ENCODE measurements around the gene CACNB2. TPM values are rescaled to one million over a fixed set of nuclear protein-coding genes. Genes with fewer than 3 reads are reported as not detected.

Gene CACNB2
- total and polyA plus RNA-seq, 3 experiments from 2014 or later: 0.14 TPM; not detected in 2

DNA sequence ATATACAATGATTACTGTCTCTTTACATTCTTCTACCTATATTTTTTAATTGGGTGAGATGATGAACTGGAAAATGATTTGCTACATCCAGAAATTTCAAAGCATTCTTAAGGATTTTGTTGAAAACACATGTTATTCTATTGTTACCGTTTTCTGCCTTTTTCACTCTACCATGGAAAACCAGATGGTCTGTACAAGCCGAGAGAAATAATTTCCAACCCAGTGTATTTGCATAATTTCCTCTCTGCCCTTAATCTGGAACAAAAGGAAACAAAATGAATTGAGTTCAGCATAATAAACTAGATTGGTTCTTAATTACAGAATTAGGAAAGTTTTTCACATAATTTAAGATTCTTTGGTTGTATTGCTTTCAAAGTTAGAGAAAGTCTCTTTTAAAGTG, 211.2 kb downstream of the CACNB2 start:
- H3K27me3 ChIP-seq (ENCODE audit: insufficient read depth, low read length, poor library complexity, severe bottlenecking): no peaks in the 10 kb centered on the region
- POLR2A ChIA-PET: no interaction called here
- H3K27ac ChIP-seq (ENCODE audit: low read depth, low read length): no peak overlapping the region
- no peaks in the 10 kb centered on the region for H3K9me3 ChIP-seq (ENCODE audit: low read length)
- no peaks in the 10 kb centered on the region for H3K36me3 ChIP-seq (ENCODE audit: insufficient read depth, low read length)
- DNase-seq: no peak
- CTCF ChIA-PET: no interaction called here
- no peak overlapping the region for H3K4me3 ChIP-seq (ENCODE audit: low read length)
- Mint-ChIP-seq H3K4me3 (no peak overlapping the region), H3K27ac (no peak overlapping the region), H3K27me3 (peaks cover 0 to 4% of the 10 kb centered on the region in 2 donors), H3K9me3 (peaks cover 0 to 5% (median 0%) of the 10 kb centered on the region in 5 donors), H3K36me3 (no peaks in the 10 kb centered on the region), H3K4me1 (no peaks in the 10 kb centered on the region)
- H3K4me1 ChIP-seq (ENCODE audit: insufficient read depth, low read length): no peaks in the 10 kb centered on the region

DNA sequence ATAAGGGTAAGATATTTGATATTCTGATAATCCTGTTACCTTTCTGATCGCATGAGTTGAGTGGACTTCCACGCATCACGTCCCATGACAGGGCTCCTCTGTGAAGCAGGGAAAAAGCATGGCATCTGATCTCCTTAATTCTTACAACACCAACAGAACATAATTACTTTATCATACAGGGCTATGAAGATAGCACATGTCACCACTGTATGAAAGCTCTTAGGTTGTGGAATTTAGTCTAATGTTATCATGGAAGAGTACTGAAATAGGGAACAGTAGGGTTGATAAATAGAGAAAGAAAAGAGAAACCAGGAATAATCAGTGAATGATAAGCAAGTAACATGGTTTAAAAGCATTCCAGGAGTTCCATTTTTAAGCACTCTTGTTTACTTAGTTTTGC, 212.0 kb downstream of the CACNB2 start:
- DNase-seq: no peak
- CTCF ChIA-PET: no interaction called here
- H3K36me3 ChIP-seq (ENCODE audit: insufficient read depth, low read length): no peaks in the 10 kb centered on the region
- H3K27me3 ChIP-seq (ENCODE audit: insufficient read depth, low read length, poor library complexity, severe bottlenecking): no peaks in the 10 kb centered on the region
- H3K9me3 ChIP-seq (ENCODE audit: low read length): no peaks in the 10 kb centered on the region
- no peaks in the 10 kb centered on the region for H3K4me1 ChIP-seq (ENCODE audit: insufficient read depth, low read length)
- Mint-ChIP-seq H3K4me1 (no peaks in the 10 kb centered on the region), H3K4me3 (no peak overlapping the region), H3K27ac (no peak overlapping the region), H3K36me3 (no peaks in the 10 kb centered on the region), H3K9me3 (peaks cover 0 to 6% (median 0%) of the 10 kb centered on the region in 5 donors), H3K27me3 (peaks cover 0 to 4% of the 10 kb centered on the region in 2 donors)
- POLR2A ChIA-PET: no interaction called here
- H3K4me3 ChIP-seq (ENCODE audit: low read length): no peak overlapping the region
- H3K27ac ChIP-seq (ENCODE audit: low read depth, low read length): no peak overlapping the region

DNA sequence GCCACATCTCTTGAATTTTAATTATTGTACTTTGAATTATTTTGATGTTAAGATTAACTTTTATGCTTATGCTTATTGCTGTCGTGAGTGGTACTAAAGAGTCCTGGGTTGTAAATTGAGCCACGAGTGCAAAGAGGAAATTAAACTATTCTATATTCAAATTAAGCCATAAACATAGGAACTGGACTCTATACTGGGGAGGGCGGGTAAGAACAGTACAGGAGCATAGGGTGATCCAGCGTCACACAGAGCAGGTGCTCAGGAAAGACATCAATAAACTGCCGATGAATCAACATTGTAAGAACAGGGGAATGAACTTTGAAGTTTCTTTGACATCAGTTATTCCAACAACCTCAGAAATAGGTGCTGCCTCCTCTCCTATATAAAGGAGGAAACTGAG, 219.6 kb downstream of the CACNB2 start:
- no peaks in the 10 kb centered on the region for H3K4me1 Mint-ChIP-seq
- no peaks in the 10 kb centered on the region for H3K36me3 ChIP-seq (ENCODE audit: insufficient read depth, low read length)
- H3K36me3 Mint-ChIP-seq: no peaks in the 10 kb centered on the region
- H3K4me3 ChIP-seq (ENCODE audit: low read length): no peak overlapping the region
- POLR2A ChIA-PET: no interaction called here
- H3K4me1 ChIP-seq (ENCODE audit: insufficient read depth, low read length): no peaks in the 10 kb centered on the region
- no peak overlapping the region for H3K27ac ChIP-seq (ENCODE audit: low read depth, low read length)
- CTCF ChIA-PET: no interaction called here
- no peaks in the 10 kb centered on the region for H3K27me3 Mint-ChIP-seq
- no peaks in the 10 kb centered on the region for H3K9me3 ChIP-seq (ENCODE audit: low read length)
- peaks cover 0 to 4% (median 0%) of the 10 kb centered on the region in 5 donors for H3K9me3 Mint-ChIP-seq
- DNase-seq: no peak
- no peak overlapping the region for H3K4me3 Mint-ChIP-seq
- H3K27me3 ChIP-seq (ENCODE audit: insufficient read depth, low read length, poor library complexity, severe bottlenecking): no peaks in the 10 kb centered on the region
- H3K27ac Mint-ChIP-seq: no peak overlapping the region

DNA sequence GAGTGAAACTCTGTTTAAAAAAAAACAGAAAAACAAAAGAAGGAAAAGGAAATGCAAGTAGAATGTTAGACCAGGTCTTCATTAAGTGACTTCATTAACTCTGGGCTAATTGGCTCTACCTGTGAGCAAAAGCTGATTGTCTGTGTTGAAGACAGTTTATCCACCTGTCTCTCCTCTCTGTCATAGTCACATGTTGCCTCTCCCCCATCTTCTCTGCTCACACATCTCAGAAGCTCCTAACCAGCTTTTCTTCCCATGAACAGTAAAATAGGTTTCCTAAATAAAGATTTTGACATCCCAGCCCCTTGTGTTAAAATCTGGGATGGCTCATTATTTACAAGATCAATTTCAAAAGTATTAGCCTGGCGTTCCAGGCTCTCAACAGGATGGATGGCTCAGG, 222.7 kb downstream of the CACNB2 start:
- H3K27ac Mint-ChIP-seq: no peak overlapping the region
- CTCF ChIA-PET: no interaction called here
- Histone ChIP-seq H3K36me3 (ENCODE audit: insufficient read depth, low read length) (no peaks in the 10 kb centered on the region), H3K27ac (ENCODE audit: low read depth, low read length) (no peak overlapping the region), H3K4me3 (ENCODE audit: low read length) (no peak overlapping the region), H3K27me3 (ENCODE audit: insufficient read depth, low read length, poor library complexity, severe bottlenecking) (no peaks in the 10 kb centered on the region), H3K9me3 (ENCODE audit: low read length) (no peaks in the 10 kb centered on the region), H3K4me1 (ENCODE audit: insufficient read depth, low read length) (no peaks in the 10 kb centered on the region)
- no peak overlapping the region for H3K4me3 Mint-ChIP-seq
- DNase-seq: no peak
- H3K36me3 Mint-ChIP-seq: no peaks in the 10 kb centered on the region
- no peaks in the 10 kb centered on the region for H3K27me3 Mint-ChIP-seq
- H3K4me1 Mint-ChIP-seq: no peaks in the 10 kb centered on the region
- POLR2A ChIA-PET: no interaction called here
- H3K9me3 Mint-ChIP-seq: peaks cover 0 to under 1% (median 0%) of the 10 kb centered on the region in 5 donors

DNA sequence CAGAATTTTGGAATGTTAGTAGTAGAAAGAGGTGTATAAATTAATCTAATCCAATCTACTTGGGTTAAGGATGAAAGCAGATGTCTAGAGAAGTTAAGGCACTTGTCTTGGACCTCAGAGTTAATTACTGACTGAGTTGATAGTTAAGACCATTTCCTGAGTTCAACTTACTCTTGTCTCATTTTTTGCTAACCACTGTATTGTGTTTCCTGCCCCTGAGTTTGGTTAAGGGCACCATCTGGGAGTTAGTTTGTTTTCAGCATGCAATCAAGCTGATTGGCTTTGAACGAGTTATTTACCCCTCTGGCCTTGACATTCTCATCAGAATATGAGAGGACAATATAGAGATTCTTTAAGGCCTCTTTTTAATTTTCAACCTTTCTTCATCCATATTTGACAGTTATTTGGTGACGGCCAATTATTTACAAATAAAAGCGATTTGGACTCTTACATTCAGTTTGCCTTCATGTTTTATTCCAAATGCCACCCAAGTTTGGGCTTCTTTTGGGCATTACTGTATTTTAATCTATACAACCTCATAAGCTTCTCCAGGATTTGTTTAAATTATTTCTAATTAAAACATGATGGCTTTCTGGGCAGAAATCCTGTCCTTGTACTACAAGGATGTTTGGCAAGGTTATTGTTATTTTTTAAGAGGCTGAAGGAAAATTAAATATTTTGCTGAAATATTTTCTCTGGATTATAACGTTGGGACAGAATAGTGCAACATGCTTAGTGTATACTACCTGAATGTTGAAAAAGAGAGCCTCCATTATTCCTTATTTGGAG, 225.0 kb downstream of the CACNB2 start:
- DNase-seq: no peak
- H3K36me3 Mint-ChIP-seq: no peaks in the 10 kb centered on the region
- no peak overlapping the region for H3K4me3 Mint-ChIP-seq
- Histone ChIP-seq H3K9me3 (ENCODE audit: low read length) (no peaks in the 10 kb centered on the region), H3K4me1 (ENCODE audit: insufficient read depth, low read length) (no peaks in the 10 kb centered on the region), H3K27me3 (ENCODE audit: insufficient read depth, low read length, poor library complexity, severe bottlenecking) (no peaks in the 10 kb centered on the region), H3K36me3 (ENCODE audit: insufficient read depth, low read length) (no peaks in the 10 kb centered on the region), H3K4me3 (ENCODE audit: low read length) (no peak overlapping the region), H3K27ac (ENCODE audit: low read depth, low read length) (no peak overlapping the region)
- H3K27me3 Mint-ChIP-seq: peaks cover 0 to 3% of the 10 kb centered on the region in 2 donors
- H3K9me3 Mint-ChIP-seq: no peaks in the 10 kb centered on the region
- H3K4me1 Mint-ChIP-seq: no peaks in the 10 kb centered on the region
- ChIA-PET POLR2A (no interaction called here), CTCF (no interaction called here)
- H3K27ac Mint-ChIP-seq: no peak overlapping the region

DNA sequence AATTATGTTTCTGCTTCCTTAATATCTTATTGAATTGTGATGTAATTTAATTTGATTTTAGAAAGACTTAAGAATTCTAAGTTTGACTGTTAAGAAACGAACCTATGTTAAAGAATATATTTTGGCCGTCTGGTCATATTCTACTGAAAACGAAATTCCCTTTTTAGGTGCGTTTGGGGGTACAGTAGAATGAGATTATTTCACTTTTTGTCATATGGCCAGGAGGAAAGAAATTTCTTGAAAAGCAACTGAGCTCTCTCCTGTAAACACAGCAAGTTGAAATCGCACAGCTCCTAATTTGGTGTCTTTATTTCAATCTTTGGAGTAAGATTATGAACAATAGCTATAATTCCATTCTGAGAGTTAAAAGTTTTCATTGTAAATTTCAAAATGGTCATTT, 227.6 kb downstream of the CACNB2 start:
- Mint-ChIP-seq H3K27ac (no peak overlapping the region), H3K4me1 (no peaks in the 10 kb centered on the region), H3K4me3 (no peak overlapping the region), H3K27me3 (peaks cover 0 to 6% of the 10 kb centered on the region in 2 donors), H3K9me3 (no peaks in the 10 kb centered on the region), H3K36me3 (no peaks in the 10 kb centered on the region)
- H3K4me3 ChIP-seq (ENCODE audit: low read length): no peak overlapping the region
- no peaks in the 10 kb centered on the region for H3K27me3 ChIP-seq (ENCODE audit: insufficient read depth, low read length, poor library complexity, severe bottlenecking)
- H3K27ac ChIP-seq (ENCODE audit: low read depth, low read length): no peak overlapping the region
- no peaks in the 10 kb centered on the region for H3K9me3 ChIP-seq (ENCODE audit: low read length)
- no peaks in the 10 kb centered on the region for H3K4me1 ChIP-seq (ENCODE audit: insufficient read depth, low read length)
- H3K36me3 ChIP-seq (ENCODE audit: insufficient read depth, low read length): no peaks in the 10 kb centered on the region
- no peak for DNase-seq
- POLR2A ChIA-PET: no interaction called here
- CTCF ChIA-PET: no interaction called here

DNA sequence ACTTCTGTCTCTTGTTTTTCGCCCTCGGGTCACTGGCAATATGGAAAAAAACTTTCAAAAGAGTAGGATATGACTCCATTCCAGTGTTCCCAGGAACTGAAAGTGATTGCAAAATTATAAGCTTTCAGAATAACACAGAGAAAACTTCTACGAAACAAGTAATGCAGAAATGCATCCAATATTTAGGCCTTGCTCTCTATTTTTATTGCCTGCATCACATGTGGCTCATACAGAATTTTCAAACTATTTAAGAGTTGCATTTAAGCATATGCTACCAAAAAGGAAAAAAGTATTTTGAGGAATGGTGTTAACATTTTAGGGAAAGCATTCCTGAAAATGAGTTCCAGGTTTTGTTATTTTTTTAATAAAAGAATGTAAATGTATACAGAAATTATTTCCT, 228.0 kb downstream of the CACNB2 start:
- Histone ChIP-seq H3K9me3 (ENCODE audit: low read length) (no peaks in the 10 kb centered on the region), H3K36me3 (ENCODE audit: insufficient read depth, low read length) (no peaks in the 10 kb centered on the region), H3K27me3 (ENCODE audit: insufficient read depth, low read length, poor library complexity, severe bottlenecking) (no peaks in the 10 kb centered on the region), H3K27ac (ENCODE audit: low read depth, low read length) (no peak overlapping the region), H3K4me3 (ENCODE audit: low read length) (no peak overlapping the region), H3K4me1 (ENCODE audit: insufficient read depth, low read length) (no peaks in the 10 kb centered on the region)
- Mint-ChIP-seq H3K4me3 (no peak overlapping the region), H3K9me3 (no peaks in the 10 kb centered on the region), H3K27ac (no peak overlapping the region), H3K27me3 (peaks cover 0 to 6% of the 10 kb centered on the region in 2 donors), H3K36me3 (no peaks in the 10 kb centered on the region), H3K4me1 (no peaks in the 10 kb centered on the region)
- CTCF ChIA-PET: no interaction called here
- POLR2A ChIA-PET: no interaction called here
- DNase-seq: no peak

DNA sequence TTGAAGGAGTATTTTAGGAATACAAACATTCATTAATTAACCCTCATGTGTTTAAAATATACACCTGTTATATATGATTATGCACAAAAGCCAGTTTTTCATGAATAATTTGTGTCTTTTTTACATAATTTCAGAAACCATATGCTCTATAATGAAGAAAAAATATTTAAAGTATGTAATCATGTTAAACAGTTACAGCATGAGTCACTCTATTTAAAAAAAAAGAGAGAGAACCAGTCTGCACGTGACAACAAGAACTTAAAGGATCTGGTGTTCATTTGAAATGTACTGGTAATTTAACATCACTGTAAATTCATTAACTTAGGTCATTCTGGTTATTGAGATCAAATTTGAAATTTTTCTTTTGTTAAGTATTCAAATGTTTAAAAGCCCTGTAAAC, 228.5 kb downstream of the CACNB2 start:
- no peaks in the 10 kb centered on the region for H3K27me3 ChIP-seq (ENCODE audit: insufficient read depth, low read length, poor library complexity, severe bottlenecking)
- DNase-seq: no peak
- H3K9me3 ChIP-seq (ENCODE audit: low read length): no peaks in the 10 kb centered on the region
- Mint-ChIP-seq H3K27me3 (peaks cover 0 to 6% of the 10 kb centered on the region in 2 donors), H3K9me3 (no peaks in the 10 kb centered on the region), H3K4me3 (no peak overlapping the region), H3K4me1 (no peaks in the 10 kb centered on the region), H3K36me3 (no peaks in the 10 kb centered on the region), H3K27ac (no peak overlapping the region)
- no peaks in the 10 kb centered on the region for H3K4me1 ChIP-seq (ENCODE audit: insufficient read depth, low read length)
- H3K4me3 ChIP-seq (ENCODE audit: low read length): no peak overlapping the region
- H3K27ac ChIP-seq (ENCODE audit: low read depth, low read length): no peak overlapping the region
- POLR2A ChIA-PET: no interaction called here
- no peaks in the 10 kb centered on the region for H3K36me3 ChIP-seq (ENCODE audit: insufficient read depth, low read length)
- CTCF ChIA-PET: no interaction called here
